Right lobe of liver (tissue), 6 donors: Measurements from ENCODE around the gene SCTR. TPM values are rescaled to one million over a fixed set of nuclear protein-coding genes. Genes with fewer than 3 reads are reported as not detected.

Source experiments
- ATAC-seq, 4 donors: fragments of 200-7000 bp; cut with Tn5 transposase; one replicate each; pipeline ENCODE4 v1.9.1; 2020; ENCODE audit warnings: mild to moderate bottlenecking in 4 of 4, moderate library complexity in 4 of 4
- DNase-seq, 3 donors: peaks; one replicate each; pipeline ENCODE4 v3.0.0-alpha.2; 2020
- H3K27ac ChIP-seq, 3 donors: fragments of 200-600 bp; one replicate each; pipeline ENCODE4 v1.8.0; 2022
- H3K27me3 ChIP-seq, 2 donors: fragments of 200-600 bp; one replicate each; pipeline ENCODE4 v1.8.0; 2022
- H3K36me3 ChIP-seq, 4 donors: fragments of 200-600 bp; sonication (generic) in 1 of 4; one replicate each; pipeline versions ENCODE4 v1.5.1 to v1.8.0; 2017 to 2022; ENCODE audit warnings: control low read depth in 1 of 4
- H3K4me1 ChIP-seq, 4 donors: fragments of 200-600 bp; sonication (generic) in 1 of 4; one replicate each; pipeline versions ENCODE4 v1.5.1 to v1.8.0; 2017 to 2022; ENCODE audit warnings: control low read depth in 1 of 4
- H3K4me3 ChIP-seq, 3 donors: fragments of 200-600 bp; one replicate each; pipeline ENCODE4 v1.8.0; 2022
- H3K9me3 ChIP-seq, 4 donors: fragments of 200-600 bp; sonication (generic) in 1 of 4; one replicate each; pipeline versions ENCODE4 v1.5.1 to v1.8.0; 2017 to 2022; ENCODE audit warnings: control low read depth in 1 of 4
- CTCF ChIP-seq, 4 donors: fragments of 200-600 bp in 3 of 4; fragments of 450-650 bp in 1 of 4; IDR thresholded peaks; one replicate each; pipeline versions ENCODE4 v1.5.1 to v1.8.0; 2016 to 2022; ENCODE audit warnings: antibody characterized with exemption in 4 of 4, mild to moderate bottlenecking in 2 of 4
- POLR2A ChIP-seq: fragments of 450-650 bp; IDR thresholded peaks from one replicate; pipeline ENCODE4 v1.6.1; 2017; ENCODE audit warnings: antibody characterized with exemption, mild to moderate bottlenecking
- WGBS: methylation state at CpG from one replicate; pipeline ENCODE4 v1.1.6; 2018; ENCODE audit warnings: low coverage, low lambda C conversion rate; ENCODE audit not compliant: insufficient coverage; ENCODE audit errors: missing lambda C conversion rate; 5-methylcytosine and 5-hydroxymethylcytosine counted together
- intact Hi-C, 2 donors: fragments of 100-400 bp; cut with DNase I; formaldehyde crosslinking; loops; one replicate each; pipeline versions ENCODE4 v1.11.2 to v1.14.1; 2022
- total RNA-seq, 6 experiments: library from RNA; depleted of rRNA in 2 of 6; stranded (reverse); fragments of >200 nt in 2 of 6; fragmentation: NEBNext Ultra II Directional in 3 of 6; extraction: Animal tissue kit (Norgen Biotek cat#: 25700) in 3 of 6; gene quantifications; one replicate each; pipeline versions ENCODE4 v1.1.0 to v1.2.4, GENCODE V29; 2016 to 2023
- donor health status: DM: no; HTN: yes; CAD: no.
- donor health status: DM: no; HTN: no; CAD: no.
- donor health status: DM: no; HTN: no; CAD: no.
- donor health status: DM: no; HTN: yes; CAD: no.
- donor health status: DM: no; HTN: yes; CAD: no.

SCTR gene
- total RNA-seq, 6 experiments from 2014 or later = 0.12 to 0.38 (median 0.35) TPM; not detected in 2

- intact Hi-C loops = no loop called here
Observed at GRCh38 chr2:119495948-119496347, 28.3 kb downstream of the SCTR start.

GRCh38 chr2:119494163-119494790 lies 30.0 kb downstream of the SCTR start:
- no peaks in the 10 kb centered on the region for H3K36me3 ChIP-seq
- ATAC-seq (no peak), DNase-seq (no peak)
- TF ChIP-seq POLR2A = no peak
- peak in 1 of 4 donors; percentile 13 for TF ChIP-seq CTCF (IDR thresholded peaks at IDR 0.05)
- no peaks in the 10 kb centered on the region for H3K9me3 ChIP-seq
- intact Hi-C loops = no loop called here
- no peak overlapping the region for H3K27ac ChIP-seq
- no peak overlapping the region for H3K4me3 ChIP-seq
- no peaks in the 10 kb centered on the region for H3K27me3 ChIP-seq
- WGBS = 76% methylated on average over 2 of the region's 6 CpGs
- peaks cover 0 to 18% (median 8%) of the 10 kb centered on the region in 4 donors for H3K4me1 ChIP-seq

More at GRCh38 chr2:119495948-119496347, 28.3 kb downstream of the SCTR start:
- 60% methylated on average over 1 of the region's 2 CpGs for WGBS
- ATAC-seq (no peak), DNase-seq (no peak)
- no peaks in the 10 kb centered on the region for H3K27me3 ChIP-seq
- H3K4me3 ChIP-seq = no peak overlapping the region
- H3K27ac ChIP-seq = no peak overlapping the region
- TF ChIP-seq POLR2A (no peak), CTCF (IDR thresholded peaks at IDR 0.05) (no peak)
- H3K36me3 ChIP-seq = no peaks in the 10 kb centered on the region
- H3K4me1 ChIP-seq = peaks cover 0 to 3% (median 0%) of the 10 kb centered on the region in 4 donors
- H3K9me3 ChIP-seq = peaks cover 0 to 2% (median 0%) of the 10 kb centered on the region in 4 donors

GRCh38 chr2:119491776-119492525 lies 32.3 kb downstream of the SCTR start:
- ATAC-seq = peak in 1 of 4 donors; percentile 20
- H3K27ac ChIP-seq = peak overlapping the region in 1 of 3 donors; percentile 77

GRCh38 chr2:119490653-119491195 lies 33.6 kb downstream of the SCTR start:
- Histone ChIP-seq H3K36me3 (no peaks in the 10 kb centered on the region), H3K27me3 (no peaks in the 10 kb centered on the region), H3K4me1 (peaks cover 0 to 51% (median 24%) of the 10 kb centered on the region in 4 donors), H3K27ac (peak overlapping the region; percentile 77 to 96 (median 87)), H3K4me3 (no peak overlapping the region), H3K9me3 (no peaks in the 10 kb centered on the region)
- ATAC-seq (no peak), DNase-seq (no peak)
- no peak for TF ChIP-seq POLR2A
- no peak for TF ChIP-seq CTCF (IDR thresholded peaks at IDR 0.05)
- intact Hi-C loops = no loop called here
- WGBS = 69% methylated on average over 1 of the region's 7 CpGs

More at GRCh38 chr2:119491776-119492525, 32.3 kb downstream of the SCTR start:
- H3K4me3 ChIP-seq = no peak overlapping the region
- DNase-seq = no peak
- WGBS = 42% methylated on average over 5 of the region's 5 CpGs
- peaks cover 0 to 38% (median 18%) of the 10 kb centered on the region in 4 donors for H3K4me1 ChIP-seq
- intact Hi-C loops = no loop called here
- H3K36me3 ChIP-seq = no peaks in the 10 kb centered on the region
- no peak for TF ChIP-seq CTCF (IDR thresholded peaks at IDR 0.05)
- peak; percentile 20 for TF ChIP-seq POLR2A
- H3K9me3 ChIP-seq = no peaks in the 10 kb centered on the region
- no peaks in the 10 kb centered on the region for H3K27me3 ChIP-seq
